ENCODE data around the gene LSM14A.
"Not testable (repeated sequence)": the region's sequence is repeated elsewhere in the genome, so short reads cannot be mapped to it uniquely, and the experiment has no call there.

The LSM14A gene

GRCh38 chr19:34173193-34173956, 1.1 kb downstream of the LSM14A start:
- peak overlapping the region; percentile 73 for H3K4me3 ChIP-seq (replicated peaks; ENCODE audit: insufficient read depth, low read length)
- DNase-seq (ENCODE audit: low read depth in 1 of 2, low spot score in 1 of 2): peak; percentile 37 to 45
- peak overlapping the region; percentile 99 for H3K27ac ChIP-seq (replicated peaks)
- TF ChIP-seq POLR2AphosphoS5 (IDR thresholded peaks at IDR 0.05; ENCODE audit: low read depth) (no peak), CTCF (IDR thresholded peaks at IDR 0.05; ENCODE audit: insufficient read depth, low read length) (no peak), REST (IDR thresholded peaks at IDR 0.05; ENCODE audit: insufficient replicate concordance, low read depth) (no peak), GABPA (IDR thresholded peaks at IDR 0.05; ENCODE audit: low read depth) (no peak)
- no peaks in the 10 kb centered on the region for H3K27me3 ChIP-seq (ENCODE audit: insufficient read depth, poor library complexity, severe bottlenecking)

GRCh38 chr19:34175173-34175572, 2.9 kb downstream of the LSM14A start:
- H3K27me3 ChIP-seq (ENCODE audit: insufficient read depth, poor library complexity, severe bottlenecking); DNase-seq (ENCODE audit: low read depth in 1 of 2, low spot score in 1 of 2); H3K4me3 ChIP-seq (replicated peaks; ENCODE audit: insufficient read depth, low read length); H3K27ac ChIP-seq (replicated peaks): not testable (repeated sequence)

GRCh38 chr19:34176581-34176980, 4.3 kb downstream of the LSM14A start:
- DNase-seq (ENCODE audit: low read depth in 1 of 2, low spot score in 1 of 2): no peak
- Histone ChIP-seq H3K27ac (replicated peaks) (no peak overlapping the region), H3K27me3 (ENCODE audit: insufficient read depth, poor library complexity, severe bottlenecking) (no peaks in the 10 kb centered on the region), H3K4me3 (replicated peaks; ENCODE audit: insufficient read depth, low read length) (no peak overlapping the region)
- TF ChIP-seq REST (IDR thresholded peaks at IDR 0.05; ENCODE audit: insufficient replicate concordance, low read depth) (no peak), SPI1 (IDR thresholded peaks at IDR 0.05; ENCODE audit: borderline replicate concordance, low read depth) (no peak), POLR2AphosphoS5 (IDR thresholded peaks at IDR 0.05; ENCODE audit: low read depth) (no peak), CTCF (IDR thresholded peaks at IDR 0.05; ENCODE audit: insufficient read depth, low read length) (no peak), GABPA (IDR thresholded peaks at IDR 0.05; ENCODE audit: low read depth) (no peak)

GRCh38 chr19:34178274-34178610, 5.9 kb downstream of the LSM14A start:
- Histone ChIP-seq H3K4me3 (replicated peaks; ENCODE audit: insufficient read depth, low read length) (no peak overlapping the region), H3K27me3 (ENCODE audit: insufficient read depth, poor library complexity, severe bottlenecking) (no peaks in the 10 kb centered on the region), H3K27ac (replicated peaks) (no peak overlapping the region)
- DNase-seq (ENCODE audit: low read depth in 1 of 2, low spot score in 1 of 2): no peak
- TF ChIP-seq REST (IDR thresholded peaks at IDR 0.05; ENCODE audit: insufficient replicate concordance, low read depth): no peak
- no peak for TF ChIP-seq SPI1 (IDR thresholded peaks at IDR 0.05; ENCODE audit: borderline replicate concordance, low read depth)
- TF ChIP-seq POLR2AphosphoS5 (IDR thresholded peaks at IDR 0.05; ENCODE audit: low read depth): no peak
- no peak for TF ChIP-seq CTCF (IDR thresholded peaks at IDR 0.05; ENCODE audit: insufficient read depth, low read length)
- no peak for TF ChIP-seq GABPA (IDR thresholded peaks at IDR 0.05; ENCODE audit: low read depth)
